ENCODE data around the gene CATSPERB.

- TF ChIP-seq CTCF (IDR thresholded peaks at IDR 0.05) (no peak), EP300 (IDR thresholded peaks at IDR 0.05) (no peak)
These were observed 185.8 kb downstream of the CATSPERB start for GRCh38 chr14:91545946-91546716.

All from stomach (tissue), 4 donors.